HL-60 (cell line): Measurements from ENCODE around the gene VNN1.

Experiments used
- DNase-seq, 2 experiments: peaks; one replicate each; pipeline ENCODE4 v3.0.0-alpha.2; 2010 to 2020; ENCODE audit warnings: low read depth in 1 of 2, low spot score in 1 of 2
- H3K27ac ChIP-seq: fragments of 250-450 bp; sonication (Bioruptor Pico); replicated peaks from 2 replicates; pipeline ENCODE4 v1.5.1; 2020; ENCODE audit warnings: mild to moderate bottlenecking, moderate library complexity
- H3K27me3 ChIP-seq: fragments of 250-450 bp; sonication (Bioruptor Pico); 2 replicates; pipeline ENCODE4 v1.5.1; 2021; ENCODE audit warnings: mild to moderate bottlenecking, moderate library complexity; ENCODE audit not compliant: insufficient read depth, poor library complexity, severe bottlenecking
- H3K4me3 ChIP-seq: replicated peaks from 2 replicates; pipeline ENCODE4 v1.5.1; 2011; ENCODE audit warnings: mild to moderate bottlenecking, control low read depth, low read length; ENCODE audit not compliant: insufficient read depth
- GABPA ChIP-seq: IDR thresholded peaks from 2 replicates; pipeline ENCODE4 v1.6.1; 2012; ENCODE audit warnings: low read depth
- POLR2AphosphoS5 ChIP-seq: IDR thresholded peaks from 2 replicates; pipeline ENCODE4 v1.6.1; 2012; ENCODE audit warnings: low read depth
- REST ChIP-seq: IDR thresholded peaks from 2 replicates; pipeline ENCODE4 v1.6.1; 2012; ENCODE audit warnings: low read depth; ENCODE audit not compliant: insufficient replicate concordance
- SPI1 ChIP-seq: IDR thresholded peaks from 2 replicates; pipeline ENCODE4 v1.6.1; 2012; ENCODE audit warnings: low read depth, mild to moderate bottlenecking, borderline replicate concordance
- TF ChIP-seq, protein P1 (sequence below): IDR thresholded peaks from one replicate; pipeline ENCODE4 v1.5.1; 2011; ENCODE audit warnings: low read length, control low read depth, inconsistent platforms; ENCODE audit not compliant: insufficient read depth

VNN1 gene

DNA sequence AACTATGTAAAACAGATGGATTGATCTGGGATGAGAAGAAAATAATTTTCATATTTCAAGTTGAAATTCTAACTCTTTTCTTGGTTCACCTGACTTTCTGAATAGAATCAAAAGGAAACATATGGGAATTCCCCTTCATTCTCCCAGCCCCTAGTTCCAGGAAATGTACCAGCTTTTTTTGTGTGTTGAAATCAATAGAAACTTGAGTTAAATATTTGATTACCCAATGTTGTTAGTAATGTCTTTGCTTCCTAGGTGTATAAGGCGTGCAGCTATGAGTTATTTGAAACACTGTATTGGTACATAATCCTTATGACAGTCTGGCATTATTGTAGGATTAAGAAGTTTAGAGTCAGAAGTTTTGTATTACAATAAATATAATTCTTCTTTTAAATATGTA is 22.4 kb upstream of the VNN1 start:
- DNase-seq, result no peak
- H3K27ac ChIP-seq, result no peak overlapping the region
- H3K27me3 ChIP-seq, result no peaks in the 10 kb centered on the region
- H3K4me3 ChIP-seq, result no peak overlapping the region
- no peak for TF ChIP-seq GABPA
- no peak for TF ChIP-seq REST
- no peak for TF ChIP-seq SPI1
- TF ChIP-seq, protein P1, sequence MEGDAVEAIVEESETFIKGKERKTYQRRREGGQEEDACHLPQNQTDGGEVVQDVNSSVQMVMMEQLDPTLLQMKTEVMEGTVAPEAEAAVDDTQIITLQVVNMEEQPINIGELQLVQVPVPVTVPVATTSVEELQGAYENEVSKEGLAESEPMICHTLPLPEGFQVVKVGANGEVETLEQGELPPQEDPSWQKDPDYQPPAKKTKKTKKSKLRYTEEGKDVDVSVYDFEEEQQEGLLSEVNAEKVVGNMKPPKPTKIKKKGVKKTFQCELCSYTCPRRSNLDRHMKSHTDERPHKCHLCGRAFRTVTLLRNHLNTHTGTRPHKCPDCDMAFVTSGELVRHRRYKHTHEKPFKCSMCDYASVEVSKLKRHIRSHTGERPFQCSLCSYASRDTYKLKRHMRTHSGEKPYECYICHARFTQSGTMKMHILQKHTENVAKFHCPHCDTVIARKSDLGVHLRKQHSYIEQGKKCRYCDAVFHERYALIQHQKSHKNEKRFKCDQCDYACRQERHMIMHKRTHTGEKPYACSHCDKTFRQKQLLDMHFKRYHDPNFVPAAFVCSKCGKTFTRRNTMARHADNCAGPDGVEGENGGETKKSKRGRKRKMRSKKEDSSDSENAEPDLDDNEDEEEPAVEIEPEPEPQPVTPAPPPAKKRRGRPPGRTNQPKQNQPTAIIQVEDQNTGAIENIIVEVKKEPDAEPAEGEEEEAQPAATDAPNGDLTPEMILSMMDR, result no peak
- TF ChIP-seq POLR2AphosphoS5, result no peak

DNA sequence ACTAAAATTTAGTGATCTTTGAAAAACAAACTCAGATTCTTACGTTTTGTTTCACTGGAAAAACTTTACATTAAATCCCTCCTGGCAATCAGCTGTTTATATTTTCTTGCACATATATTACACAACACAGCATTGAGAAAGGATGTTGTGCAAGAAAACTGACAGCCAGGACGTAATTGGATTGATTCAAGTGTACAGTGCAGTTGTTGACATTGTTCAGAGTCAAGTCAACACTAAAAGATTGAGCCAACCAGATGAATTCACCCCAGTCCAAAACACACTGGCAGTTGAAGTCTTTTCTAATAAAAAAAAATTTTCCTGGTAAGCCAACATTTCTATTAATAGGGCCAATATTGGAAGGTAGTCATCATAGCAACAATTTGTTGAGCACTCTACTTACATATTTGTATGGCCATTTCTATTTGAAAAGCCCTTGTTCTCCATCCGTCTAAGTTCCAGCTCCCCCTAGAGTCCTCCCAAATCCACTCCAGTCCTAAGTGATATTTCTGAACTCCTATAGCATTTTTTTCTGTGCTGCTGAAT is 20.9 kb upstream of the VNN1 start:
- DNase-seq, result peak; percentile 48 to 49
- H3K27me3 ChIP-seq, result no peaks in the 10 kb centered on the region
- TF ChIP-seq POLR2AphosphoS5 (no peak), REST (no peak), SPI1 (no peak), GABPA (no peak)
- TF ChIP-seq, protein P1, result no peak
- peak overlapping the region; percentile 34; the same call in 1 of the 2 replicates for H3K27ac ChIP-seq
- no peak overlapping the region for H3K4me3 ChIP-seq

DNA sequence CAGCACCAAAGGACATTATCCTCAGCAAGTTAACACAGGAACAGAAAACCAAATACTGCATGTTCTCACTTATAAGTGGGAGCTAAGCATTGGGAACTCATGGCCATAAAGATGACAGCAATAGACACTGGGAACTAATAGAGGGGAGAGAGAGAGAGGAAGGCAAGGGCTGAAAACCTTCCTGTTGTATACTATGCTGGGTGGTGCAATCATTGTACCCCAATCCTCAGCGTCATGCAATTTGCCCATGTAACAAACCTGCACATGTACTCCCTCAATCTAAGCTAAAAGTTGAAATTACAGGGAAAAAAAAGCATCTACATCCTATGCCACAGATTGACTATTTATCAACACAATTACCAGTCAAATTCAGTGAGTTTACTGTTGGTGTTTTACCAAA is 20.0 kb upstream of the VNN1 start:
- no peak for DNase-seq
- Histone ChIP-seq H3K4me3 (no peak overlapping the region), H3K27ac (no peak overlapping the region), H3K27me3 (no peaks in the 10 kb centered on the region)
- TF ChIP-seq POLR2AphosphoS5 (no peak), GABPA (no peak), REST (no peak)
- TF ChIP-seq, protein P1, result no peak
